Uterus (tissue), 2 donors: ENCODE results near the gene TAF10.
A peak's percentile ranks its signal among the peaks of the same experiment; 100 is the strongest.

ENCODE experiments used
- POLR2A ChIP-seq, 2 donors: fragments of 450-650 bp; IDR thresholded peaks; one replicate each; pipeline ENCODE4 v1.6.1; 2016; ENCODE audit warnings: antibody characterized with exemption in 2 of 2, mild to moderate bottlenecking in 1 of 2, moderate library complexity in 1 of 2
- TF ChIP-seq, protein P1 (sequence below), 4 experiments: fragments of 200-600 bp in 2 of 4; fragments of 450-650 bp in 2 of 4; sonication (generic) in 2 of 4; IDR thresholded peaks; one replicate each; pipeline ENCODE4 v1.5.1; 2016 to 2019; ENCODE audit warnings: antibody characterized with exemption in 4 of 4, mild to moderate bottlenecking in 2 of 4, moderate library complexity in 1 of 4

DNA sequence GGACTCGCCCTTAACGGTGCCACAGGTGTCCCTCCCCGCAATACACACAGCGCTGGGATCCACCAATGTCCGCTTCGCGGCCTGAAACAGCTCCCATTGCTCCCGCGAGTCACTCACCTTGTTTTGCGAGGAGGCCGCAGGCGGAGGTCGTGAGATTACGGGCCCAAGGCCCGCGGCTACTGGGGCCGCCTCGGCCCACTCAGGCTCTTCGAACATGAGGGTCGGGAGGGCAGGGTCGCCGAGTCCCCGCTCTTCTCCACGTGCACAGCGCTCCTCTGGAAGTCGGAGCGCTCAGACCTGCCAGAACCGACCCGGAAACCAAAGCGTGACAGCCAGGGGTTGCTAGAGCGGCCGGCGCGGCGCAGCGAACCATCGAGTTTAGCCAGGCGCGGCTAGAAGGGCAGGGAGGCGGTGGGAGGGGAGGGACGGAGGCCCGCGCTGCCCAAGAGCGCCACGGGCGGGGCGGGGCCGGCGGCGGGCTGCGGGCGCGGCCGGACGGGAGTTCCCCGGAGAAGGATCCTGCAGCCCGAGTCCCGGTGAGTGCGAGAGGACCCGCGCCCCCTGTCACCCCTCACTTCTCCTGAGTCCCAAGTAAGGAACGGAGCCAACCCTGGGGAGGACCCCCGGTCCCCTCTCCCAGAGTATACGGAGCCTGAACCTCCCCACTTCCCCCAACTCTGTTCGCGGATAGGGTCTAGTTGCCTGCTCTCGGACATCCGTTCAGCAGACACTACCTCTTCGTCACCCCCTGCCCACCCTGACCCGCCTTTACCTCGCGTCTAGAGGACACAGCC, 8.5 kb downstream of the TAF10 start, which contains the start of the genes ILK and RRP8:
- TF ChIP-seq, protein P1, sequence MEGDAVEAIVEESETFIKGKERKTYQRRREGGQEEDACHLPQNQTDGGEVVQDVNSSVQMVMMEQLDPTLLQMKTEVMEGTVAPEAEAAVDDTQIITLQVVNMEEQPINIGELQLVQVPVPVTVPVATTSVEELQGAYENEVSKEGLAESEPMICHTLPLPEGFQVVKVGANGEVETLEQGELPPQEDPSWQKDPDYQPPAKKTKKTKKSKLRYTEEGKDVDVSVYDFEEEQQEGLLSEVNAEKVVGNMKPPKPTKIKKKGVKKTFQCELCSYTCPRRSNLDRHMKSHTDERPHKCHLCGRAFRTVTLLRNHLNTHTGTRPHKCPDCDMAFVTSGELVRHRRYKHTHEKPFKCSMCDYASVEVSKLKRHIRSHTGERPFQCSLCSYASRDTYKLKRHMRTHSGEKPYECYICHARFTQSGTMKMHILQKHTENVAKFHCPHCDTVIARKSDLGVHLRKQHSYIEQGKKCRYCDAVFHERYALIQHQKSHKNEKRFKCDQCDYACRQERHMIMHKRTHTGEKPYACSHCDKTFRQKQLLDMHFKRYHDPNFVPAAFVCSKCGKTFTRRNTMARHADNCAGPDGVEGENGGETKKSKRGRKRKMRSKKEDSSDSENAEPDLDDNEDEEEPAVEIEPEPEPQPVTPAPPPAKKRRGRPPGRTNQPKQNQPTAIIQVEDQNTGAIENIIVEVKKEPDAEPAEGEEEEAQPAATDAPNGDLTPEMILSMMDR (IDR thresholded peaks at IDR 0.05), result peak; percentile 45 to 68 (median 56)
- peak; percentile 88 to 96 for TF ChIP-seq POLR2A (IDR thresholded peaks at IDR 0.05)
